PC-9 (cell line): Measurements from ENCODE around the gene GCDH.
"Not testable (repeated sequence)": the region's sequence is repeated elsewhere in the genome, so short reads cannot be mapped to it uniquely, and the experiment has no call there.

ENCODE experiments used
- EZH2 ChIP-seq: fragments of 200-600 bp; sonication (generic); IDR thresholded peaks from 2 replicates; pipeline ENCODE4 v1.8.0; 2017; ENCODE audit warnings: antibody characterized with exemption, low read depth
- TF ChIP-seq, protein P1 (sequence below): fragments of 200-600 bp; sonication (generic); conservative IDR thresholded peaks from 2 replicates; pipeline ENCODE4 v1.6.1; 2017; ENCODE audit warnings: mixed run types, antibody characterized with exemption, mild to moderate bottlenecking, moderate library complexity

GRCh38 chr19:12846613-12847012 is 44.3 kb upstream of the GCDH start:
- TF ChIP-seq, protein P1, sequence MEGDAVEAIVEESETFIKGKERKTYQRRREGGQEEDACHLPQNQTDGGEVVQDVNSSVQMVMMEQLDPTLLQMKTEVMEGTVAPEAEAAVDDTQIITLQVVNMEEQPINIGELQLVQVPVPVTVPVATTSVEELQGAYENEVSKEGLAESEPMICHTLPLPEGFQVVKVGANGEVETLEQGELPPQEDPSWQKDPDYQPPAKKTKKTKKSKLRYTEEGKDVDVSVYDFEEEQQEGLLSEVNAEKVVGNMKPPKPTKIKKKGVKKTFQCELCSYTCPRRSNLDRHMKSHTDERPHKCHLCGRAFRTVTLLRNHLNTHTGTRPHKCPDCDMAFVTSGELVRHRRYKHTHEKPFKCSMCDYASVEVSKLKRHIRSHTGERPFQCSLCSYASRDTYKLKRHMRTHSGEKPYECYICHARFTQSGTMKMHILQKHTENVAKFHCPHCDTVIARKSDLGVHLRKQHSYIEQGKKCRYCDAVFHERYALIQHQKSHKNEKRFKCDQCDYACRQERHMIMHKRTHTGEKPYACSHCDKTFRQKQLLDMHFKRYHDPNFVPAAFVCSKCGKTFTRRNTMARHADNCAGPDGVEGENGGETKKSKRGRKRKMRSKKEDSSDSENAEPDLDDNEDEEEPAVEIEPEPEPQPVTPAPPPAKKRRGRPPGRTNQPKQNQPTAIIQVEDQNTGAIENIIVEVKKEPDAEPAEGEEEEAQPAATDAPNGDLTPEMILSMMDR, result not testable (repeated sequence)
- TF ChIP-seq EZH2, result not testable (repeated sequence)
